ENCODE measurements around the gene TMEM239.
"Not testable (repeated sequence)": the region's sequence is repeated elsewhere in the genome, so short reads cannot be mapped to it uniquely, and the experiment has no call there.

Gene TMEM239

DNA sequence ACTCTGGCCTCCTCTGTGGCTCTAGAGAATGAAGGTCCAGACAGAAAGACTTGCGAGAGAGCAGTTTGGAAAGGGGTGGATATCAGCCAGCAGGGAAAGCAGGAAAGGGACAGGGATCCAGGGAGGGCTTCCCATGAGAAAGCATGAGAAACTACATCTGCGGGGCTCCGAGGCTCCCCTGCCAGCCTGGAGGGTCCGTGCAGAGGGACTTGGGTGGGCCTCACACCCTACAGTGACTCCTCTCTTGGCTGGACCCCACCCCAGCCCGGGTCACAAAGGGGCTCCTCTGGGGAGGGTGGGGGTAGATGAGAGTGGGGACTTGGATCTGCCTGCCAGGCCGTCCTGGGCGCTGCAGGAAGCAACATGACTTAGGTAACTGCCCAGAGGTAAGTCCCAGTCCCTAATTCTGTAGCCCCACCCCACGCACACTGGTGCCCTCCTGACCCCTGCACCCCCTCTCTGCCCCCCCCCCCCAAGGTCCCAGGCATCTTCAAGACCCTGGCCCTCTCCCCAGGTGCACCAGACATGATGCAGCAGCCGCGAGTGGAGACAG is at the start of gene TMEM239:
TMEM239 (plus strand) TSS at position 335 of the 553 bp plus-strand sequence; CDS start at position 526, 191 bp downstream.
- FAIRE-seq, result no peak

DNA sequence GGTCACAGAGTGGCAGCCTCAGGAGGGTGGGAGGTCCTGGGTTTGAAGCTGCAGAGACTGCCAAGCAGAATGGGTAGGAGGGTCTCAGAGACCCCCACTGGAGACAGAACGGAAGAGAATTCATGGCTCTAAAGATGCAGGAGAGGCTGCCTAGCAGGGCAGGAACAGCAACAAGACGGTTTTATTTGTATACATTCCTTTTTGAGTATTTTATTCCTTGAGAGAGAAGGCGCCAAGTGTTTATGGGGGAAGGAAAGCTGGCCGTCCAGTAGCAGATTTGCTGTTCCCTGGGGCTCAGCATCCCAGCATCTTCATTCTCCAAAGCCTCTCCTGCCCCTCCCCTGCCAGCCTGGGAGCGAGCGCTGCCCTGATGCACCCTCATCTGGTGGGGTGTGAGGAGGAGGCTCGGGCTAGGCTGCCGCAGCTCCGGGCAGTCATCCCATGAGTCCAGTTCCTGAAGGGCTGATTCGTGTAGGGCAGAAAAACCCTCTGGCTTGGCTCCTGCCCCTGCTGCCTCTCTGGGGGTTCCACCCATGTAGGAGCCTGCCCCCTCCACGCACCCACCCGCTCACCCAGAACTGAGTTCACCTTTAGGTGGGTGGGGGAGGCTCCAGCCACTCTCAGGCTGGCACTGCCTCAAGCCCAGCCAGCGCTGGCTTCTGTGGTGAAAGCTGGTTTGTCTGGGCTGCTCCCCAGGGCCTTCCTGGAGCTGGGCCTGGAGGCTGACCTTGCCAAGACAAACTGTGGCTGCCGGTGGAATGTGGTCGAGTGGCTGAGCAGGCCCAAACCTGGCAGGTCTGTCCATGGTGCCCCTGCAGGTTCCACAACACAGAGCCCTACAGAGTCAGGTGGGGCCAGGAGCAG is 48.2 kb upstream of the TMEM239 start:
- no peak for FAIRE-seq

DNA sequence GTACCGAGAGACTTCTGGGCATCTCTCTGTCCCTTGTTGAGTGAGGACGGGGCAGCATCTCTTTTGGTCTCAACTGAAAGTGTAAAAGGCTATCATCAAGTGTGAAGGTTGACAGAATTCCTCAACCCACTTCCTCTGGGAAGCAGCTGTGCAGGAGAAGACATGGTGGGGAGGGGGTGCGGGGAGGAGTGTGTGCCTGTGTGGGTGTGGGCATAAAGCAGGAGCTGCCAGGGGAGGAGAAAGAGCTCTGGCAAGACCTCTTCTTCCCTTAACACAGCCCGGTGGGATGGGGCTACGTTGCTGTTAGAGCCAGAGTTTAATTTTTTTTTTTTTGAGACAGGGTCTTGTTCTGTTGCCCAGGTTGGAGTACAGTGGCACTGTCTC is 47.5 kb upstream of the TMEM239 start:
- no peak for FAIRE-seq

DNA sequence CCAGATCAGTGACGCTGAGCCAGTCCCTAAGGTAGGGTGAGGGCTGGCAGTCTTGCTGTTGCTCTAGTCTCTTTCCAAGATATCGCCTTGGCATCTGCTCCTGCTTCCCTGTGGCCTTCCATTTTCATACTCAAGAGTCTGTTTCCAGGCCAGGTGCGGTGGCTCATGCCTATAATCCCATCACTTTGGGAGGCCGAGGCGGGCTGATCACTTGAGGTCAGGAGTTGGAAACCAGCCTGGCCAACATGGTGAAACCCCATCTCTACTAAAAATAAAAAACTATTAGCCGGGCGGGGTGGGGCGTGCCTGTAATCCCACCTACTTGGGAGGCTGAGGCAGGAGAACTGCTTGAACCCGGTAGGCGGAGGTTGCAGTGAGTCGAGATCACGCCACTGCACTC is 46.1 kb upstream of the TMEM239 start:
- FAIRE-seq, result not testable (repeated sequence)

DNA sequence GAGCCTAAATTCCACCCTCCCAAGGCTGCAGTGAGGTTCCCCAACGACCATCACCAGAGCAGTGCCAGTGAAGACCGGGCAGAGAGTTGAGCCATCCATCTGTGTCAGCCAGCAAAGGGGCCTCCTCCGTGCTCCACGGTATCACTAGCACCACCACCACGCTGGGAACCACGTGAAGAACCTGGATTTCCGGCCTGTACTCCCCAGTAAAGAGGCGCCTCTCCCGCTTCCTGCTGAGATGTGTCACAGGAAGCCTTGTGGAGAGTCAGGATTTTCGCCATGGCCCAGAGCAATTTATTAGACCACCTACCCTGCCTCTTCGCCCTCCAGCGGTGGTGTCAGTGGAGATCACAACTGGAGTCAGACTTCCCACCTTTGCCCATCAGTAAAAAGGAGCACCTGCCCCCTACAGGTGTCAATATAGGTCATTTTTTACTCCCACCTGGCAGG is 44.5 kb upstream of the TMEM239 start:
- no peak for FAIRE-seq

DNA sequence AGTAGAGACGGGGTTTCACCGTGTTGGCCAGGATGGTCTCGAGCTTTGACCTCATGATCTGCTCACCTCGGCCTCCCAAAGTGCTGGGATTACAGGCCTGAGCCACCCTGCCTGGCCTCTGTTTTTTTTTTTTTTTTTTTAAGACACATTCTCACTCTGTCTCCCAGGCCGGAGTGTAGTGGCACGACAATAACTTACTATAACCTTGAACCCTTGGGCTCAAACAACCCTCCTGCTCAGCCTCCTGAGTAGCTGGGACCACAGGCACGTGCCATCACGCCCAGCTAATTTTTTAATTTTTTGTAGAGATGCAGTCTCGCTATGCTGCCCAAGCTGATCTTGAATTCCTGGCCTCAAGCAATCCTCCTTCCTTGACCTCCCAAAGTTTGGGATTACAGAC is 42.4 kb upstream of the TMEM239 start:
- FAIRE-seq, result no peak

DNA sequence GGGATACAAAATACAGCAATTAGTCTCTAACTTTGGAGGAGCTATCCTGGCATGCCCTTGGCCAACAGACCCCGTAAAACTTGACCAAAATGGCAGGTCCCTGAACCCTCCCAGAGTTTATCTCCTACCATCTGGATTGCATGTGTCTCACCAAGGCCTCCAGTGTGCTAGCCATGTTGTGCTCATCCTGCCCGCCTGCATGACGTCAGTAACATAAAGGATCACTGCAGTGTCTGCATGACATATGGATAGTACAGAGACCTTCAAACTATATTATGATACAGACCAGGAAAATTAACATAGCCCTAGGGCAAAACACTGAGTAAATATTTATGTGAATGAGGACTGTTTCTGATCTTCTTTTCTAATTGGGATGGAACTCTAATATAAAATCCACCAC is 41.0 kb upstream of the TMEM239 start:
- FAIRE-seq, result no peak

DNA sequence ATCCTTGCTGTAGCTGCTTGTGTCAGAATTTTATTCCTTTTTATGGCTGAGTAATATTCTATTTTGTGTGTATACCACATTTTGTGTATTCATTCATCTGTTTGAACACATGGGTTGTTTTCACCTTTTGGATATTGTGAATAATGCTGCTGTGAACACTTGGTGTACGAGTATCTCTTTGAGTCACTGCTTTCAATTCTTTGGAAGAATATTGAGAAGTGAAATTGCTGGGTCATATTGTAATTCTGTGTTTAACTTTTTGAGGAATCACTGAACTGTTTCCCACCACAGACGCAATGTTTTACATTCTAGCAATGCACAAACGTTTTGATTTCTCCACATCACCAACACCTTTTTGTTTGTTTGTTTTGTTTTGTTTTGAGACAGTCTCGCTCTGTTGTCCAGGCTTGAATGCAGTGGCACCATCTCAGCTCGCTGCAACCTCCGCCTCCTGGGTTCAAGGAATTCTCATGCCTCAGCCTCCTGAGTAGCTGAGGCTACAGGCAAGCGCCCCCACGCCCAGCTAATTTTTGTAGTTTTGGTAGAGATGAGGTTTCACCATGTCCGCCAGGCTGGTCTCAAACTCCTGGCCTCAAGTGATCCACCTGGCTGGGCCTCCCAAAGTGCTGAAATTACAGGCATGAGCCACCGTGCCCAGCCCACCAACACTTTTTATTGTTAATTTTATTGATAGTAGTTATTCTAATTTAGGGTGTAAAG is 37.4 kb upstream of the TMEM239 start:
- no peak for FAIRE-seq

DNA sequence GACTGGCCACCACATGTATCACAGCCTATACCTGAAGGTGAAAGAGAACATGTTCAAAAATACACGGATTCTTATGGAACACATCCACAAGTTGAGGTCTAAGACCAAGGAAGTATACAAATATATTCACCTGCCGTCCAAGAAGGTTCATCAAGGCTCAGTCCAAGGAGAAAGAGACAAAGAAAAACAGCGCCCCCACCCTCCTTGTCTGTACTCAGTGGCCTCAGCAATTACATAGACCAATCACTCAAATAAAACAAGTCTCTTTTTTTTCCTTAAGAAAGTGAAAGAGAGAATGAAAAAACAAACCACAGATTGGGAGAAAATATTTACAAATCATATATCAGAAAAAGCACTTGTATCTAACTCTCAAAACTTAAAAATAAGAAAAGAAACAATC is 35.2 kb upstream of the TMEM239 start:
- no peak for FAIRE-seq

DNA sequence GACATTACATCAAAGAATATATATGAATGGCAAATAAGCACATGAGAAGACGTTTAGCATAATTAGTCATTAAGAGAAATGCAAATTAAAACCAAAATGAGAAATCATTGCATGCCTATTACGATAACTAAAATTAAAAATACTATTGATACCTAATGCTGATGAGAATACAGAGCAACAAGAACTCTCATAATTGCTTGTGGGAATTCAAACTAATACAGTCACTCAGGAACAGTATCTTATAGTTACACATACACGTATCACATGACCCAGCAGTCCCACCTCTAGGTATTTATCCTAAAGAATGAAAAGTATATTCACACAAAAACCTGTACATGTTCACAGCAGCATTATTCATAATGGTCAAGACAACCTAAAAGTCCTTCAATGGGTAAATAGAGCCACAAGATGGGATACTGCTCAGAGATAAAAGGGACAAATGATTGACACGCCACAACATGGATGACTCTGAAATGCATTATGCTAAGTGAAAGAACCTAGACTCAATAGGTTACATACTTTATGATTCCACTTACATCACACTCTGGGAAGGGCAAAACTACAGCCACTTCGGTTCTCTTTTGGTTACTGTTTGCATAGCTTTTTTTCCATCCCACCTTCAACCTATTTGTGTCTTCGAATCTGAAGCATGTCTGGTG is 32.1 kb upstream of the TMEM239 start:
- no peak for FAIRE-seq

DNA sequence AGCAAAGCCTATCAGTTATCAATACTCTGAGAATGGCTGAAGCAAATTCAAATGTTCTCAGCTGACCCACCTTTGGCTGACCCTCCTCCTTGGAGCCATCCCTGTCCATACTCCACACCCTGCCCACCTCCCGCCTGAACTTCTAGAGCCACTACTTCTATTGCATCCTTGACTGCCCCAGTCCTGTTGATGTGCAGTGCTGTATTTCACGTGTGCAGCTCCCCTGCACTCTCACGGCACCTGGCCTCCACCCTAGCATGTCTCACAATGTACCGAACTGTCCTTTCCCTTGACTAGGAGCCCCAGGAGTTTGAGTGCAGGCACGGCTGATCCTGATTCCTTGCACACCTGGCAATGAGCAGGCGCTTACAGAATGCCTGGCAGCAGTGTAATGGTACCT is 22.7 kb upstream of the TMEM239 start:
- no peak for FAIRE-seq

DNA sequence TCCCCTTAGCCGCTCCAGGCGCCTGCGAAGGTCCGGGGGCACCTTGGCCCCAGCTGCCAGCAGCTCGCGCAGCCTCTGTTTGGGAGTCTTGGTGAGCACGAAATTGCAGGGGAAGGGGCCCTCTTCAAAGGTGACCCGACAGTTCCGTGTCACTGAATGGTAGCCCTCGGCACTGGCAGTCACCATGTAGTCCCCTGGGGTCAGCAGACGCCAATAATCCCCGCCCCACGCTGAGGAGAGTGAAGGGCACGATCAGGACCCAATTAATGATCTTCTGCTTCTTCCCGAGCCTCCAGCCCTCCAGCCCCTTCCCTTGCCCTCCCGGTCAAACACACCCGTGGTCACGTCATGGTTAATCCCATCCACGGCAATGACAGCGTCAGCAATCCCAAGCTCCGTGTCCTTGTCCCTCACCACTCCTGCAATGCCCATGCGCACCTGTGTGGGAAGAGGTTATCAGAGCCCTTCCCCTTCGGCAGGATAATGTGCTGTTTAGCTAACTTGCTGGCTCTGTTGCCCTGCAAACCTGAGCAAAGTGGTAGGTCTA is 21.9 kb upstream of the TMEM239 start:
- no peak for FAIRE-seq

DNA sequence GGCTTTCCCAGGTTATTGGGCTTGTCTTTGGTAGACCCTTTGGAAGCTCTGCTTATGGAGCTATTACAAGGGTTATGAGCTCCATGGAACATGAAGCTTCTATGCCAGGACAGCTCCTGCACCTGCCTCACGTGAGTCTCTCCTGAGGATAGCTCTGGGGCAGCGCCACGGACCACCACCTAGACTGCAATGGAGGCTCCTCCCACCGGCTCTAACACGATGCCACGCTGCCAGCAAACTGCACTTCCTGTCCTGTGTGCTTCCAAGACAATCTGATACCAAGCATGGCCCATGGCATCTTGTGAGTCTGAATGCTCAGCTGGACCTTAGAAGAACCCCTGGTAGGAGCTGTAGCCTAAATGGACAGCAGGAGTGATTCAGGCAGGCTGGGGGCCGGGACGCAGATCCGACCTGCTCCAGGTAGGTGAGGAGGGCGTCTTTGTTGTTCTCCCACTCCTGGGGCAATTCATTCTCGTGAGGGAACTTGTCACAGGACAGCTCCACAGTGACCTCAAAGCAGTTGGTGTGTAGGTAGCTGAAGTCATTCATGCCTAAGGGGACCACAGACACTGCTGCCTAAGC is 21.2 kb upstream of the TMEM239 start:
- FAIRE-seq, result no peak

DNA sequence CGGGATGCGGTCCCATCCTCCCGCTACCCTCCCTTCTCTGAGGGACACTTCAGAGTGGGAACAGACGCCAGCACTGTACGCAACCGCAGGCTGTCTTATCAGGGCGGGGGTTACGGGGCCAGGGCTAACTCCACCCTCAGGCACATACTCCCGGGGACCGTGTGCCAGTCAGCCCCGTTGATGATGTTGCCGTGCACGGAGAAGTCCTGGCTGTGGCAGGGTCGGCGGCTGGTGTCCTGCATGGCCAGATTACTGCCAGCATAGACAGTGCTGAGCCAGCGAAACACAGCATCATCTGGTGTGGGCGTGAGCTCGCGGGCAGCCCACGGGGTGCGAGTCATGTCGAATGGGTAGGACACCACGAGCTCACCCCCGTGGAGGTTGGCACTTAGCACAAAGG is 20.7 kb upstream of the TMEM239 start:
- FAIRE-seq, result no peak

DNA sequence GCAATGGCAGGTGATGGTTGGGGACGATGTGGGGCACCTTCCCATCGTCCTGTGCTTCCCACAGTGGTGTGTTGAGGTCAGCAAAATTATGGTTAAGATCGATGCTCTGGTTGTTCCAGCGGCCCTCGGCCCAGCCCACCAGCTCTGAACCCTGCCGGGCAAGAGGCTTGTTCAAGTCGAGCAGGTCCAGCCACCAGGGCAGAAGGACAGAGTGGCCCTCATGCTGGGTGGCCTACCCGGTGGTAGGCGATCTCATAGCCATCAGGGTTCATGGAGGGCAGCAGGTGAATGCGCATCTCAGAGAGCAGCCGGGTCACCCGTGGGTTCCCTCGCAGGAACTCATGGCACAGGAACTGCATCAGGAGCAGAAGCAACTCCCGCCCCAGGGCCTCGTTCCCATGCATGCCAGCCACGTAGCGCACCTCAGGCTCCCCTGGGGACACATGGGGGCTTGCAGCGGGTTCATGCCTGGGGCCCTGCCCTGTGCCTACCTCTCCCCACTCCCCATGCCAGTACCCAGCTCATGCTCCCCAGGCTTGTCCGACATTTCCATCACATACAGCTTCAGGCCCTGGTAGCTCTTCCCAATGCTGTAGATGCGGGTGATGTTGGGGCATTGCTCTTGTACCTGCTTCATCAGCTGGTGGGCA is 20.0 kb upstream of the TMEM239 start:
- FAIRE-seq, result no peak

DNA sequence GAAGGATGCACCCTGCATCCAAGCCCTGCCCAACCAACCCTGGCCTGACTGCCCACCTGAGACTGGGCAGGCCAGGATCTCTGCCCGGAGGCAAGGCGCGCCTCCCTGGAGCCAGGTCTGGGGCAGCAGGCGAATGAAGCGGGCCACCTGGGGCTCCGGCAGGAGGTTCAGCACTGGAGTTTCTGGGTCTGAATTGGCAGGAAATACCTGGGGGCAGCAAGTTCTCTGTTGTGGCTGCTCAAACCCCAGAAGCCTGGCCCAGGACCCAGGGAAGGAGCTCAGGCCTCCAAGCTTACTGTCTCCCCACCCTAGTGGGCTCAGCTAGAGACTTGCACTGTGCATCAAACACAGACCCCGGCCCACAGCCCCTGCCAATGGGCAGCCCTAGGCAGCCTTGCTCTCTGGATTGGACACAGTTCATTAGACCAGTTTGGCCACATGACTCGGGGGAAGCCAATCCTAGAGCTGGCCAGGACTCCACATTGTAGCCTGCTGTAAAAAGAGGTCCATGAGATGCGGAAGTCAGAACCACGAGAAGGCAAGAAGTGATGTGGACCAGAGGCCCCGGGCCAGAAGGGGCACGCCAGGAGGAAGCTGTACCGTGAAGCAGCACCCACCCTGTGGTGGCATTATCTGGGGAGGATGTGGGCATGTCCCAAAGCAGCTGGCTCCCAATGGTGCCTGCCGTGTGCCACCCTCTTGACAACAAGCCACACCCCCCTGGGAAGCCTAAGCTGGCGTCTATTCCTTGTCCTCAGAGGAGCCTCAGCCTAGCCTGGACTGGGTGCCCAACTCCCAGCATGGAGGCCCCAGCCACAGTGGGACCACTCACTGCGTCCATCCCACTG is 18.8 kb upstream of the TMEM239 start:
- FAIRE-seq, result no peak

DNA sequence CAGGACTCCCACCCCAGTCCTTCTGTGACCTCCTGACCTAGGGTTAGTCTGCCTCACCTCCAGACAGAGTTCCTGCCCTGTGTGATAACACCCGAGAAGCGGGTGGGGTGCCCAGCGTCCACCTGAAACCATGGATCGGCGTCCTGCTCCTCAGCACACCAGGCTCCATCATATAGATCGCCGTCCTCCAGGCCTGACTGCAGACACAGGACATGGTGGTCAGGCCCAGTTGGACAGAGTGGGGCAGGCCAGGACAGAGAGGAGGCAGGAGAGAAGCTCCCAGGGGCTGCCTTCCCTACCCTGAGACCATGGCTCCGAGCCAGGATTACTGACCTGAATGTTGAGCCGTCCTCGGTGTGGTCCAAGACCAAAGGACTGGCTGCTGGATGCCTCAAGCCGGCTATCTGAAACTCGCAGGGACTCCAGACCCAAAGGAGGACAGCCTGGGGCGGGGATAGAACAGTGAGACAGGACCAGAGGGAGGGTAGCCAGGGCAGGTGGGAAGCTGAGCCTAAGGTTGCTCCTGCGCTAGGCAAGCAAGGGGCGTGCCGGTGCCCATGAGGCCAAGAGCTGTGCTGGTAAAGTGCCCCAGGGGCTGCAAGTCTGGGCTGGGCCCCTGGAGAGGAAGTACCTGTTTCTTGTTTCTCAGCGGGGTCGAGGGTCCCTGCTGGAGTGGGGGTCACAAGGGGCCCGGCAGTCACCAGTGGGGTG is 17.9 kb upstream of the TMEM239 start:
- no peak for FAIRE-seq

DNA sequence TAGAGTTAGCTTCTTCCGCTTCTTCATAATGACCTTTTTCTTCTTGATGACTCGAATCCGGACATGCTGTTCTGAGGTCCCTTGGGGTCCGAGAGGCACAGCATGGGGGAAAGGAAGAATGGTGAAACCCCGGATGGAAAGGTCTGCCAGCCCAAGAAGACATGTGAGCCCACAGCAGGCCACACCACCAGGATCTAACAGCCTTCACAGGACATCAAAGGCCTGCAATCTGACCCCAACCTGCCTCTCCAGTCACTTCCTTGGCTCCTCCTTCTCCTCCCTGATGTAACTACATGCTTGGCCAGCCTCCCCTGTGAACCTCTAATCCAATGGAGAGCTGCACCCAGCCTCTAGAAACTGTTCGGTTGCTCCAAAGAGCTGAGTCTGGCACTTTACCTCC is 17.4 kb upstream of the TMEM239 start:
- no peak for FAIRE-seq

DNA sequence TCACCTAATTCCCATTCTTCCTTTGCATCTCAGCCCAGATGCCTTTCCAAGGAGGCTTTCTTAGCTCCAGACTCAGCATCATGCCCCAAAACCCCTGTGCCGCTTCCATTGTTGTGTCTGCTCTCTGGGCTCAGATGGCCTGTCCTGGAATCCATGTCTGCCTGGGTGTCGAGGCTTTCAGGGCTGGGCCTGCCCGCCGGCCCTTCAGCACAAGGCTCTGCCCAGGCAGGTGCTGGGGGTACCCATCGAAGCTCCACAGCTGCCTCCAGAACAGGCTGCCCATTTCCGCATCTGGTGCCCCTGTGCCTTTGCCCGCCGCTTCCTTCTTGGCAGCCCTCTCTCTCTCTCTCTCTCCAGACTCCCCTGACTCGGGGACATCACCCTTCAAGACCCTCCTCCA is 16.9 kb upstream of the TMEM239 start:
- no peak for FAIRE-seq

DNA sequence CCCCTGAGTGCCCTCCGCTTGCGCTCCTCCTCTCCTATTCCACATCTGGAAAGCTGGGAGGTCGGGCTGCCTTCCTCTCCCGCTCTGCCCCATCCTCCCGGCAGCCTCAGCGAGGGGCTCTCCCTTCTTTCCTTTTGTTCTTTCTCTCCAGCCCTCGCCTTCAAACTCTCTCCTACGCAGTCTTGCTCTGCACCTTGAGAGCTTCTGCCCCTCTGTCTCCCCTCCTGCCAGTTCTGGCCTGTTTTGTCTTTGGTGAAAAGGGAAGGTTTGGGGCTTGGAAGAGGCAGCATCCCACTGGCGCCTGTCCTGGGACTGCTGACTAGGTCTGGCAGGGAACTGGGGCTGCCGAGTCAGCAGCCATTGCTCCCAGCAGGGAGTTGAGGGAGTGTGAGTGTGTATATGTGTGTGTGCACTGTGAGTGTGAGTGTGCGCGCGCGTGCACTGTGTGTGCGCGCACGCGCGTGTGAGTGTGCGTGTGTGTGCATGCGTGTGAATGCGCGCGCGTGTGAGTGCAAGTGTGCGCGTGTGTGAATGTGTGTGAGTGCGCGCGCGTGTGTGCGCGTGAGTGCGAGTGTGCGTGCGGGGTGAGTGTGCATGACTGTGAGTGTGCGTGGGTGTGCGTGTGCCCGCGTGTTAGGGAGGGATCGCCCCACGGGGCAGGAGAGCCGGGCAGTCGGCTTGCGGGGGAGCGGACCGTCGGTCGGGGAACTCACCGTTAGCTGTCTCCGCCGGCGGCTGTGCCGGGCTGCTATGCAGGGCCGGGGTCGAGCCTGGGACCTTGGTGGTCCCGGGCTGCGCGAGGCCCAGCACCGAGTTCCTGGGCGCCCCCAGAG is 16.3 kb upstream of the TMEM239 start:
- FAIRE-seq, result no peak

Measured in TTC549 (cell line).